ENCODE results near the gene PIEZO2.

Gene PIEZO2

GRCh38 chr18:10997885-10998284, 151.5 kb downstream of the PIEZO2 start:
- Histone ChIP-seq H3K4me1 (ENCODE audit: control extremely low read depth in 1 of 4, control insufficient read depth in 4 of 4, insufficient read depth in 4 of 4, low read length in 3 of 4) (peaks cover 0 to 9% (median 4%) of the 10 kb centered on the region in 4 experiments), H3K36me3 (ENCODE audit: control insufficient read depth in 4 of 4, insufficient read depth in 4 of 4, low read length in 3 of 4) (no peaks in the 10 kb centered on the region), H3K4me3 (ENCODE audit: control insufficient read depth in 1 of 7, extremely low read depth in 1 of 7, insufficient read depth in 4 of 7, low read depth in 2 of 7, low read length in 6 of 7) (no peak overlapping the region), H3K9me3 (ENCODE audit: control extremely low read depth in 1 of 5, control insufficient read depth in 4 of 5, insufficient read depth in 2 of 5, low read depth in 1 of 5, low read length in 4 of 5) (peaks cover 0 to 20% (median 0%) of the 10 kb centered on the region in 5 experiments), H3K27ac (ENCODE audit: insufficient read depth in 1 of 2, low read depth in 1 of 2, low read length in 2 of 2, poor library complexity in 1 of 2, severe bottlenecking in 2 of 2) (no peak overlapping the region), H3K27me3 (replicated peaks in 2 of 5; ENCODE audit: control insufficient read depth in 4 of 5, insufficient read depth in 5 of 5, low read length in 4 of 5) (no peaks in the 10 kb centered on the region)
- no CpG with 5 or more reads among the region's 1 CpG for WGBS (ENCODE audit: insufficient coverage)
- DNase-seq: no peak
- ChIA-PET POLR2A (no interaction called here), CTCF (no interaction called here)

DNA sequence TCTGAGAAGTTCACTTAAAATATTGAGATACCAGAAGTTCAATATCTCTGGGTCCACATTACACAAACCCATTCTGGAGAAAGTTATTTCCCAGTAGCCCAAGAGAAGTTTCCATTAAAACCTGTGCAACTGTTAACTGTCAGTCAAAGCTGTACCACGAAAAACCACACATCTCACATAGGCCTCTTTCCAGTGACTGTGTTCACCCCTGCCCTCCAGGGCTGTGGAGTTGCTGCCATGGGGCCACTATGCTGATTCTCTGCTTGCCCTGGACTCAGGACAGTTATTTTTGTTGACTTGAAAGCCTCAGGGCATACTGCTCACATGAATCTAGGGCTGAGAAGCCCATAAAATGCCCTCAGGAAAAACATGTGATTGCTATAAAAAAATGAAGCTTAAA, 153.8 kb downstream of the PIEZO2 start:
- ChIA-PET POLR2A (no interaction called here), CTCF (no interaction called here)
- H3K9me3 ChIP-seq (ENCODE audit: control extremely low read depth in 1 of 5, control insufficient read depth in 4 of 5, insufficient read depth in 2 of 5, low read depth in 1 of 5, low read length in 4 of 5): peaks cover 0 to 20% (median 0%) of the 10 kb centered on the region in 5 experiments
- H3K27me3 ChIP-seq (replicated peaks in 2 of 5; ENCODE audit: control insufficient read depth in 4 of 5, insufficient read depth in 5 of 5, low read length in 4 of 5): no peaks in the 10 kb centered on the region
- H3K36me3 ChIP-seq (ENCODE audit: control insufficient read depth in 4 of 4, insufficient read depth in 4 of 4, low read length in 3 of 4): no peaks in the 10 kb centered on the region
- H3K27ac ChIP-seq (ENCODE audit: insufficient read depth in 1 of 2, low read depth in 1 of 2, low read length in 2 of 2, poor library complexity in 1 of 2, severe bottlenecking in 2 of 2): no peak overlapping the region
- no peak for DNase-seq
- H3K4me3 ChIP-seq (ENCODE audit: control insufficient read depth in 1 of 7, extremely low read depth in 1 of 7, insufficient read depth in 4 of 7, low read depth in 2 of 7, low read length in 6 of 7): no peak overlapping the region
- 20% methylated on average over 1 of the region's 1 CpG for WGBS (ENCODE audit: insufficient coverage)
- peaks cover 0 to 5% (median 2%) of the 10 kb centered on the region in 4 experiments for H3K4me1 ChIP-seq (ENCODE audit: control extremely low read depth in 1 of 4, control insufficient read depth in 4 of 4, insufficient read depth in 4 of 4, low read length in 3 of 4)

DNA sequence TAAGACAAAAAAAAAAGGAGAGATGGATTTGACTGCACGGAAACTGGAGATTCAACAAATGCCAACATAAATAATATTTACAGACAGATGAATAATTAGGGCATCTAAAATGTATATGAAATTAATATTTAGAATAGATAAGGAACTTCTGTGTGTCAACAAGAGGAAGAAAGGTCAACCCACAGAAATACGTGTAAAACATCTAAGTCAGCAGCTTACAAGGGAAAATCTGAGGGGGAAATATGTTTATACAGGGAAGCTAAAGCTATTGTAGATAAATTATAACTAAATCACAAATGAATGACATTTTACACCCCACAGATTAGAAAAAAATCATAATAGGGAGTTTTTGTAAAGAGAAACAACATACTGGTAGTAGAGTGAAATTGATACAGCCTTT, 159.9 kb downstream of the PIEZO2 start:
- POLR2A ChIA-PET: no interaction called here

GRCh38 chr18:10985689-10986088, 163.7 kb downstream of the PIEZO2 start:
- Histone ChIP-seq H3K9me3 (ENCODE audit: control extremely low read depth in 1 of 5, control insufficient read depth in 4 of 5, insufficient read depth in 2 of 5, low read depth in 1 of 5, low read length in 4 of 5) (peaks cover 0 to 43% (median 15%) of the 10 kb centered on the region in 5 experiments), H3K27ac (ENCODE audit: insufficient read depth in 1 of 2, low read depth in 1 of 2, low read length in 2 of 2, poor library complexity in 1 of 2, severe bottlenecking in 2 of 2) (no peak overlapping the region), H3K36me3 (ENCODE audit: control insufficient read depth in 4 of 4, insufficient read depth in 4 of 4, low read length in 3 of 4) (no peaks in the 10 kb centered on the region), H3K27me3 (replicated peaks in 2 of 5; ENCODE audit: control insufficient read depth in 4 of 5, insufficient read depth in 5 of 5, low read length in 4 of 5) (no peaks in the 10 kb centered on the region), H3K4me1 (ENCODE audit: control extremely low read depth in 1 of 4, control insufficient read depth in 4 of 4, insufficient read depth in 4 of 4, low read length in 3 of 4) (no peaks in the 10 kb centered on the region), H3K4me3 (ENCODE audit: control insufficient read depth in 1 of 7, extremely low read depth in 1 of 7, insufficient read depth in 4 of 7, low read depth in 2 of 7, low read length in 6 of 7) (no peak overlapping the region)
- ChIA-PET POLR2A (no interaction called here), CTCF (no interaction called here)
- DNase-seq: no peak
- WGBS (ENCODE audit: insufficient coverage): no CpG with 5 or more reads among the region's 2 CpGs

More for the DNA sequence above, 159.9 kb downstream of the PIEZO2 start:
- DNase-seq: no peak
- Histone ChIP-seq H3K9me3 (ENCODE audit: control extremely low read depth in 1 of 5, control insufficient read depth in 4 of 5, insufficient read depth in 2 of 5, low read depth in 1 of 5, low read length in 4 of 5) (peaks cover 1 to 30% (median 2%) of the 10 kb centered on the region in 5 experiments), H3K4me3 (ENCODE audit: control insufficient read depth in 1 of 7, extremely low read depth in 1 of 7, insufficient read depth in 4 of 7, low read depth in 2 of 7, low read length in 6 of 7) (no peak overlapping the region), H3K36me3 (ENCODE audit: control insufficient read depth in 4 of 4, insufficient read depth in 4 of 4, low read length in 3 of 4) (no peaks in the 10 kb centered on the region), H3K27ac (ENCODE audit: insufficient read depth in 1 of 2, low read depth in 1 of 2, low read length in 2 of 2, poor library complexity in 1 of 2, severe bottlenecking in 2 of 2) (no peak overlapping the region), H3K27me3 (replicated peaks in 2 of 5; ENCODE audit: control insufficient read depth in 4 of 5, insufficient read depth in 5 of 5, low read length in 4 of 5) (no peaks in the 10 kb centered on the region), H3K4me1 (ENCODE audit: control extremely low read depth in 1 of 4, control insufficient read depth in 4 of 4, insufficient read depth in 4 of 4, low read length in 3 of 4) (no peaks in the 10 kb centered on the region)
- CTCF ChIA-PET: no interaction called here
- no CpG with 5 or more reads among the region's 2 CpGs for WGBS (ENCODE audit: insufficient coverage)

DNA sequence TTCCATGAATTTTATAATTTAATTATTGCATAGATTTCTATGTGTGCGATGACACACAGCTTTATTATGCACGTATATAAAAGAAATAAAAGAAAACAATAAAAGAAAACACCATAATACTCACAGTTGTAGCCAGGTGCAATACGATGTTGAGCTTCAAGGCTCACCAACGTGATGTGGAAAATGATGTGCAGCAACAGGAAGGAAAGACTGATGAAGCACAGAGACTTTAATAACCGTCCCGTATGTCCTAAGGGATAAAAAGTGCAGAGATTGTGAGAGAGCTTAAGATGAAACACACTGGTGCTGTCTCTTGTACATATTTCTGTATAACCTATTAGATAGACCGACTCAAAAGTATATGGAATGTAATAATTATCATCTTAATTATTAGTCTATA, 170.0 kb downstream of the PIEZO2 start:
- Histone ChIP-seq H3K36me3 (ENCODE audit: control insufficient read depth in 4 of 4, insufficient read depth in 4 of 4, low read length in 3 of 4) (no peaks in the 10 kb centered on the region), H3K4me1 (ENCODE audit: control extremely low read depth in 1 of 4, control insufficient read depth in 4 of 4, insufficient read depth in 4 of 4, low read length in 3 of 4) (peaks cover 0 to 3% (median 0%) of the 10 kb centered on the region in 4 experiments), H3K4me3 (ENCODE audit: control insufficient read depth in 1 of 7, extremely low read depth in 1 of 7, insufficient read depth in 4 of 7, low read depth in 2 of 7, low read length in 6 of 7) (no peak overlapping the region), H3K27me3 (replicated peaks in 2 of 5; ENCODE audit: control insufficient read depth in 4 of 5, insufficient read depth in 5 of 5, low read length in 4 of 5) (no peaks in the 10 kb centered on the region), H3K27ac (ENCODE audit: insufficient read depth in 1 of 2, low read depth in 1 of 2, low read length in 2 of 2, poor library complexity in 1 of 2, severe bottlenecking in 2 of 2) (no peak overlapping the region), H3K9me3 (ENCODE audit: control extremely low read depth in 1 of 5, control insufficient read depth in 4 of 5, insufficient read depth in 2 of 5, low read depth in 1 of 5, low read length in 4 of 5) (peaks cover 0 to 17% (median 11%) of the 10 kb centered on the region in 5 experiments)
- DNase-seq: no peak
- WGBS (ENCODE audit: insufficient coverage): no CpG with 5 or more reads among the region's 7 CpGs
- CTCF ChIA-PET: no interaction called here
- POLR2A ChIA-PET: no interaction called here

DNA sequence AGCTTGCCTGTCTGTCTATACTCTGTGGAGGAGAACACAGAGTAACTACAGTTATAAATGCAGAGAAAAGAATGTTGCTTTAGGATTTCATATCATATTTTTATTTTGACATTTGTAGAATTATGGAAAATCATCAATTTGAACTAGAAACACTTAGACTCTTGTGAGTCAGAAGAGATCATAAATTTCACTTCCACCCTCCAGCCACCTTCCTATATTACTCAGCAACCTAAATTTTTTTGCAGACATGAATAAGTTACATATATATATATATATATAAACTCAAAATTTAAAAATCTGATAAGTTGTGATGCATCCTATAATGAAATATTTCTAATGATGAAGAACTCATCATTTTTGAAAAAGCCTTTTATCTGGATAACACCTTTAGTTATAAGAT, 172.3 kb downstream of the PIEZO2 start:
- CTCF ChIA-PET: no interaction called here
- Histone ChIP-seq H3K27ac (ENCODE audit: insufficient read depth in 1 of 2, low read depth in 1 of 2, low read length in 2 of 2, poor library complexity in 1 of 2, severe bottlenecking in 2 of 2) (no peak overlapping the region), H3K9me3 (ENCODE audit: control extremely low read depth in 1 of 5, control insufficient read depth in 4 of 5, insufficient read depth in 2 of 5, low read depth in 1 of 5, low read length in 4 of 5) (peaks cover 0 to 7% (median 6%) of the 10 kb centered on the region in 5 experiments), H3K27me3 (replicated peaks in 2 of 5; ENCODE audit: control insufficient read depth in 4 of 5, insufficient read depth in 5 of 5, low read length in 4 of 5) (no peaks in the 10 kb centered on the region), H3K4me1 (ENCODE audit: control extremely low read depth in 1 of 4, control insufficient read depth in 4 of 4, insufficient read depth in 4 of 4, low read length in 3 of 4) (peaks cover 0 to 3% (median 0%) of the 10 kb centered on the region in 4 experiments), H3K4me3 (ENCODE audit: control insufficient read depth in 1 of 7, extremely low read depth in 1 of 7, insufficient read depth in 4 of 7, low read depth in 2 of 7, low read length in 6 of 7) (no peak overlapping the region), H3K36me3 (ENCODE audit: control insufficient read depth in 4 of 4, insufficient read depth in 4 of 4, low read length in 3 of 4) (no peaks in the 10 kb centered on the region)
- POLR2A ChIA-PET: no interaction called here
- no peak for DNase-seq

- Histone ChIP-seq H3K4me3 (ENCODE audit: control insufficient read depth in 1 of 7, extremely low read depth in 1 of 7, insufficient read depth in 4 of 7, low read depth in 2 of 7, low read length in 6 of 7) (no peak overlapping the region), H3K9me3 (ENCODE audit: control extremely low read depth in 1 of 5, control insufficient read depth in 4 of 5, insufficient read depth in 2 of 5, low read depth in 1 of 5, low read length in 4 of 5) (no peaks in the 10 kb centered on the region), H3K4me1 (ENCODE audit: control extremely low read depth in 1 of 4, control insufficient read depth in 4 of 4, insufficient read depth in 4 of 4, low read length in 3 of 4) (peaks cover 0 to 8% (median 1%) of the 10 kb centered on the region in 4 experiments), H3K27me3 (replicated peaks in 2 of 5; ENCODE audit: control insufficient read depth in 4 of 5, insufficient read depth in 5 of 5, low read length in 4 of 5) (no peaks in the 10 kb centered on the region), H3K27ac (ENCODE audit: insufficient read depth in 1 of 2, low read depth in 1 of 2, low read length in 2 of 2, poor library complexity in 1 of 2, severe bottlenecking in 2 of 2) (no peak overlapping the region), H3K36me3 (ENCODE audit: control insufficient read depth in 4 of 4, insufficient read depth in 4 of 4, low read length in 3 of 4) (no peaks in the 10 kb centered on the region)
- 63% methylated on average over 8 of the region's 10 CpGs for WGBS (ENCODE audit: insufficient coverage)
- peak in 2 of 3 donors; percentile 13 to 35 for DNase-seq
- ChIA-PET POLR2A (no interaction called here), CTCF (interaction anchor here (1.5 kb wide), 1 partner anchor 67 kb away, joined by 3 read pairs; no protein-coding TSS in a partner anchor)
Observed at GRCh38 chr18:10973567-10974203, 175.7 kb downstream of the PIEZO2 start.
